ENCODE data around the gene ARHGAP24.

DNA sequence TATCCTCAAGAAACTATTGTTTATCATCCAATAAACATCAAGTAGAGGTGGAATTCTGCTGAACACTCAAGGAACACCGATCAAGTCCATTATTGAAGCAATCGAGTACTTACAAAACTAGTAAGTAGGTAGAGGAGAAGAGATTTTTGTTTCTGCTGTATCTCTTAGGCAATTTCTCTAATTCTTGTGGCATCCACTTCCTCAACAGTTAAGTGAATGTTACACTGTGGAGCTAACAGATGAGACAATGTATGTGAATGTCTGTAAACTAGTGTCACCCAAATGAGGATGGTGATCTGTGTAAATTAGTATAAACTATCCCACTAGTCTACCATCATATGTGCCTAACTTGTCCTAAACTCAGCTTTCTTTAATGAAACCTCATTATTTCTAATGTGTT lies 261.6 kb downstream of the ARHGAP24 start:
- TF ChIP-seq JUNB (IDR thresholded peaks at IDR 0.05; ENCODE audit: unreplicated experiment) (no peak), POLR2AphosphoS5 (IDR thresholded peaks at IDR 0.05; ENCODE audit: low read depth) (no peak), EZH2 (IDR thresholded peaks at IDR 0.05; ENCODE audit: low read depth, unreplicated experiment) (no peak), CREB1 (CRISPR knock-in tag; IDR thresholded peaks at IDR 0.05; ENCODE audit: low read depth) (no peak), ZNF331 (CRISPR knock-in tag; IDR thresholded peaks at IDR 0.05; ENCODE audit: low read depth) (no peak), EZH2phosphoT487 (IDR thresholded peaks at IDR 0.05; ENCODE audit: unreplicated experiment) (no peak)
- TF ChIP-seq, protein P1, sequence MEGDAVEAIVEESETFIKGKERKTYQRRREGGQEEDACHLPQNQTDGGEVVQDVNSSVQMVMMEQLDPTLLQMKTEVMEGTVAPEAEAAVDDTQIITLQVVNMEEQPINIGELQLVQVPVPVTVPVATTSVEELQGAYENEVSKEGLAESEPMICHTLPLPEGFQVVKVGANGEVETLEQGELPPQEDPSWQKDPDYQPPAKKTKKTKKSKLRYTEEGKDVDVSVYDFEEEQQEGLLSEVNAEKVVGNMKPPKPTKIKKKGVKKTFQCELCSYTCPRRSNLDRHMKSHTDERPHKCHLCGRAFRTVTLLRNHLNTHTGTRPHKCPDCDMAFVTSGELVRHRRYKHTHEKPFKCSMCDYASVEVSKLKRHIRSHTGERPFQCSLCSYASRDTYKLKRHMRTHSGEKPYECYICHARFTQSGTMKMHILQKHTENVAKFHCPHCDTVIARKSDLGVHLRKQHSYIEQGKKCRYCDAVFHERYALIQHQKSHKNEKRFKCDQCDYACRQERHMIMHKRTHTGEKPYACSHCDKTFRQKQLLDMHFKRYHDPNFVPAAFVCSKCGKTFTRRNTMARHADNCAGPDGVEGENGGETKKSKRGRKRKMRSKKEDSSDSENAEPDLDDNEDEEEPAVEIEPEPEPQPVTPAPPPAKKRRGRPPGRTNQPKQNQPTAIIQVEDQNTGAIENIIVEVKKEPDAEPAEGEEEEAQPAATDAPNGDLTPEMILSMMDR (conservative IDR thresholded peaks at IDR 0.05; ENCODE audit: low read depth in 2 of 2), result no peak
- TF ChIP-seq, protein P2, sequence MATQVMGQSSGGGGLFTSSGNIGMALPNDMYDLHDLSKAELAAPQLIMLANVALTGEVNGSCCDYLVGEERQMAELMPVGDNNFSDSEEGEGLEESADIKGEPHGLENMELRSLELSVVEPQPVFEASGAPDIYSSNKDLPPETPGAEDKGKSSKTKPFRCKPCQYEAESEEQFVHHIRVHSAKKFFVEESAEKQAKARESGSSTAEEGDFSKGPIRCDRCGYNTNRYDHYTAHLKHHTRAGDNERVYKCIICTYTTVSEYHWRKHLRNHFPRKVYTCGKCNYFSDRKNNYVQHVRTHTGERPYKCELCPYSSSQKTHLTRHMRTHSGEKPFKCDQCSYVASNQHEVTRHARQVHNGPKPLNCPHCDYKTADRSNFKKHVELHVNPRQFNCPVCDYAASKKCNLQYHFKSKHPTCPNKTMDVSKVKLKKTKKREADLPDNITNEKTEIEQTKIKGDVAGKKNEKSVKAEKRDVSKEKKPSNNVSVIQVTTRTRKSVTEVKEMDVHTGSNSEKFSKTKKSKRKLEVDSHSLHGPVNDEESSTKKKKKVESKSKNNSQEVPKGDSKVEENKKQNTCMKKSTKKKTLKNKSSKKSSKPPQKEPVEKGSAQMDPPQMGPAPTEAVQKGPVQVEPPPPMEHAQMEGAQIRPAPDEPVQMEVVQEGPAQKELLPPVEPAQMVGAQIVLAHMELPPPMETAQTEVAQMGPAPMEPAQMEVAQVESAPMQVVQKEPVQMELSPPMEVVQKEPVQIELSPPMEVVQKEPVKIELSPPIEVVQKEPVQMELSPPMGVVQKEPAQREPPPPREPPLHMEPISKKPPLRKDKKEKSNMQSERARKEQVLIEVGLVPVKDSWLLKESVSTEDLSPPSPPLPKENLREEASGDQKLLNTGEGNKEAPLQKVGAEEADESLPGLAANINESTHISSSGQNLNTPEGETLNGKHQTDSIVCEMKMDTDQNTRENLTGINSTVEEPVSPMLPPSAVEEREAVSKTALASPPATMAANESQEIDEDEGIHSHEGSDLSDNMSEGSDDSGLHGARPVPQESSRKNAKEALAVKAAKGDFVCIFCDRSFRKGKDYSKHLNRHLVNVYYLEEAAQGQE (IDR thresholded peaks at IDR 0.05; ENCODE audit: unreplicated experiment), result no peak
